Esophagus muscularis mucosa (tissue), 4 donors: ENCODE data around the gene CLEC1A. TPM values are rescaled to one million over a fixed set of nuclear protein-coding genes. Genes with fewer than 3 reads are reported as not detected.

Experiments used
- DNase-seq: peaks from one replicate; pipeline ENCODE4 v3.0.0-alpha.2; 2017; ENCODE audit errors: extremely low spot score
- H3K27ac ChIP-seq, 4 donors: fragments of 200-600 bp; sonication (generic); replicated peaks in 1 of 4; 1 replicate in 3 of 4; 2 replicates in 1 of 4; pipeline ENCODE4 v1.5.1; 2016 to 2019; ENCODE audit warnings: mild to moderate bottlenecking in 1 of 4
- H3K27me3 ChIP-seq, 4 donors: fragments of 200-600 bp; sonication (generic); one replicate each; pipeline versions ENCODE4 v1.5.1 to v1.6.0; 2016 to 2019
- H3K36me3 ChIP-seq, 4 donors: fragments of 200-600 bp; sonication (generic); one replicate each; pipeline ENCODE4 v1.5.1; 2016 to 2019
- H3K4me1 ChIP-seq, 4 donors: fragments of 200-600 bp; sonication (generic); one replicate each; pipeline ENCODE4 v1.5.1; 2016 to 2019
- H3K4me3 ChIP-seq, 4 donors: fragments of 200-600 bp; sonication (generic); 1 replicate in 2 of 4; 2 replicates in 2 of 4; pipeline ENCODE4 v1.5.1; 2016 to 2019; ENCODE audit warnings: mild to moderate bottlenecking in 4 of 4, moderate library complexity in 1 of 4
- H3K9me3 ChIP-seq, 4 donors: fragments of 200-600 bp; sonication (generic); 1 replicate in 3 of 4; 2 replicates in 1 of 4; pipeline ENCODE4 v1.5.1; 2016 to 2019
- CTCF ChIP-seq, 3 experiments: fragments of 200-600 bp in 2 of 3; fragments of 450-650 bp in 1 of 3; sonication (generic) in 2 of 3; IDR thresholded peaks; one replicate each; pipeline ENCODE4 v1.5.1; 2017 to 2019; ENCODE audit warnings: antibody characterized with exemption in 3 of 3, mild to moderate bottlenecking in 2 of 3, moderate library complexity in 1 of 3
- EP300 ChIP-seq: sonication (generic); formaldehyde crosslinking; IDR thresholded peaks from one replicate; pipeline ENCODE4 v1.6.1; 2017; ENCODE audit warnings: antibody characterized with exemption
- POLR2A ChIP-seq: fragments of 450-650 bp; IDR thresholded peaks from one replicate; pipeline ENCODE4 v1.6.1; 2017; ENCODE audit warnings: antibody characterized with exemption, moderate library complexity, mild to moderate bottlenecking, low read depth
- POLR2AphosphoS5 ChIP-seq, 2 donors: sonication (generic); formaldehyde crosslinking; IDR thresholded peaks; one replicate each; pipeline ENCODE4 v1.6.1; 2017; ENCODE audit warnings: antibody characterized with exemption in 2 of 2
- WGBS: methylation state at CpG from one replicate; pipeline ENCODE4 v1.1.5; 2018; 5-methylcytosine and 5-hydroxymethylcytosine counted together
- intact Hi-C: fragments of 100-400 bp; cut with DNase I; formaldehyde crosslinking; loops from one replicate; pipeline ENCODE4 v1.15.1; 2023
- total RNA-seq, 4 donors: library from RNA; depleted of rRNA; stranded (reverse); fragments of >200 nt; gene quantifications; one replicate each; pipeline versions ENCODE4 v1.1.0 to v1.2.1, GENCODE V29; 2016

The CLEC1A gene
- total RNA-seq, 4 donors from 2014 or later: 1.7 to 8.3 (median 4.7) TPM

- Histone ChIP-seq H3K36me3 (no peaks in the 10 kb centered on the region), H3K4me3 (peak overlapping the region in 1 of 4 donors; percentile 26), H3K9me3 (no peaks in the 10 kb centered on the region), H3K27me3 (no peaks in the 10 kb centered on the region), H3K27ac (peak overlapping the region; percentile 43 to 73 (median 52)), H3K4me1 (peaks cover 7 to 37% (median 34%) of the 10 kb centered on the region in 4 donors)
- TF ChIP-seq EP300 (no peak), POLR2AphosphoS5 (IDR thresholded peaks at IDR 0.05) (peak in 1 of 2 donors; percentile 11), POLR2A (no peak)
- WGBS: 12% methylated on average over 5 of the region's 5 CpGs
- DNase-seq: no peak
- intact Hi-C loops: no loop called here
Measured at GRCh38 chr12:10101042-10101579, 2.3 kb upstream of the CLEC1A start.

GRCh38 chr12:10097521-10097920 lies 1.3 kb downstream of the CLEC1A start:
- no peaks in the 10 kb centered on the region for H3K9me3 ChIP-seq
- no peak for DNase-seq
- intact Hi-C loops: no loop called here
- no peak for TF ChIP-seq POLR2A
- TF ChIP-seq CTCF (IDR thresholded peaks at IDR 0.05): no peak
- no peak for TF ChIP-seq EP300
- peak in 1 of 2 donors; percentile 52 for TF ChIP-seq POLR2AphosphoS5 (IDR thresholded peaks at IDR 0.05)
- 62% methylated on average over 3 of the region's 3 CpGs for WGBS
- peak overlapping the region in 2 of 4 donors; percentile 16 to 32 for H3K4me3 ChIP-seq
- H3K27me3 ChIP-seq: no peaks in the 10 kb centered on the region
- no peaks in the 10 kb centered on the region for H3K36me3 ChIP-seq
- H3K27ac ChIP-seq: peak overlapping the region; percentile 42 to 69 (median 58)
- peaks cover 7 to 55% (median 47%) of the 10 kb centered on the region in 4 donors for H3K4me1 ChIP-seq

- H3K4me1 ChIP-seq: peaks cover 2 to 44% (median 34%) of the 10 kb centered on the region in 4 donors
- intact Hi-C loops: no loop called here
- peak overlapping the region; percentile 26 to 69 (median 56) for H3K27ac ChIP-seq
- no peaks in the 10 kb centered on the region for H3K36me3 ChIP-seq
- TF ChIP-seq POLR2A: no peak
- TF ChIP-seq EP300: no peak
- TF ChIP-seq CTCF (IDR thresholded peaks at IDR 0.05): no peak
- no peak for TF ChIP-seq POLR2AphosphoS5 (IDR thresholded peaks at IDR 0.05)
- no peaks in the 10 kb centered on the region for H3K27me3 ChIP-seq
- no peak for DNase-seq
- H3K9me3 ChIP-seq: no peaks in the 10 kb centered on the region
- 72% methylated on average over 3 of the region's 3 CpGs for WGBS
- peak overlapping the region in 2 of 4 donors; percentile 8 to 22 for H3K4me3 ChIP-seq
Measured at GRCh38 chr12:10095971-10096370, 2.8 kb downstream of the CLEC1A start.

GRCh38 chr12:10094646-10095395 lies 4.0 kb downstream of the CLEC1A start:
- H3K36me3 ChIP-seq: no peaks in the 10 kb centered on the region
- intact Hi-C loops: no loop called here
- TF ChIP-seq CTCF (IDR thresholded peaks at IDR 0.05) (no peak), POLR2AphosphoS5 (IDR thresholded peaks at IDR 0.05) (no peak), EP300 (no peak), POLR2A (no peak)
- no peak overlapping the region for H3K4me3 ChIP-seq
- H3K27ac ChIP-seq: peak overlapping the region; percentile 4 to 69 (median 26)
- no peak for DNase-seq
- H3K27me3 ChIP-seq: no peaks in the 10 kb centered on the region
- H3K4me1 ChIP-seq: peaks cover 0 to 40% (median 25%) of the 10 kb centered on the region in 4 donors
- WGBS: 56% methylated on average over 4 of the region's 4 CpGs
- no peaks in the 10 kb centered on the region for H3K9me3 ChIP-seq
